IMR-90 (cell line): ENCODE measurements around the gene ATP2A3. TPM values are rescaled to one million over a fixed set of nuclear protein-coding genes. Genes with fewer than 3 reads are reported as not detected.

Source experiments
- ATAC-seq: fragments of 200-7000 bp; cut with Tn5 transposase; 2 replicates; pipeline ENCODE4 v1.9.1; 2020; ENCODE audit warnings: low read depth, mild to moderate bottlenecking, moderate library complexity
- BruUV-seq: library from RNA; stranded (reverse); fragments of 400-500 nt; replicated peaks from 2 replicates; lab custom pipeline; 2021; lab: Mats Ljungman, UMichigan
- CTCF ChIA-PET: fragments of 300-600 bp; formaldehyde crosslinking; extraction: SDS; loops from one replicate; lab custom pipeline; 2021; ENCODE audit warnings: antibody characterized with exemption; lab: Yijun Ruan, JAX
- POLR2A ChIA-PET: fragments of 300-600 bp; sonication (Branson Sonifier 250); formaldehyde crosslinking; loops from one replicate; lab custom pipeline; 2022; ENCODE audit warnings: antibody characterized with exemption; ENCODE audit not compliant: unreplicated experiment; lab: Charles Lee
- DNase-seq: peaks from one replicate; pipeline ENCODE4 v3.0.0; 2013
- H2AFZ ChIP-seq: replicated peaks from 2 replicates; pipeline ENCODE3; 2013; ENCODE audit warnings: low read length, mild to moderate bottlenecking; ENCODE audit not compliant: poor library complexity
- H2AK5ac ChIP-seq: 2 replicates; pipeline ENCODE4 v1.6.1; 2013; ENCODE audit warnings: low read depth, low read length, inconsistent platforms
- H2AK9ac ChIP-seq: replicated peaks from 2 replicates; pipeline ENCODE3; 2013; ENCODE audit warnings: mild to moderate bottlenecking, low read depth, low read length, moderate library complexity; ENCODE audit not compliant: poor library complexity
- H2BK120ac ChIP-seq: 2 replicates; pipeline ENCODE4 v1.6.1; 2013; ENCODE audit warnings: low read depth, low read length, inconsistent platforms
- H2BK15ac ChIP-seq: 3 replicates; pipeline ENCODE4 v1.6.1; 2013; ENCODE audit warnings: low read depth, low read length, inconsistent platforms
- H2BK20ac ChIP-seq: 2 replicates; pipeline ENCODE4 v1.6.1; 2013; ENCODE audit warnings: low read depth, mild to moderate bottlenecking, inconsistent platforms, low read length, moderate library complexity
- H2BK5ac ChIP-seq: 2 replicates; pipeline ENCODE4 v1.6.1; 2013; ENCODE audit warnings: mild to moderate bottlenecking, low read depth, low read length, inconsistent platforms; ENCODE audit not compliant: poor library complexity, severe bottlenecking
- H3K14ac ChIP-seq: replicated peaks from 2 replicates; pipeline ENCODE4 v1.6.1; 2013; ENCODE audit warnings: low read depth, low read length, inconsistent platforms
- H3K18ac ChIP-seq: 2 replicates; pipeline ENCODE4 v1.6.1; 2013; ENCODE audit warnings: low read depth, low read length, control low read depth
- H3K23ac ChIP-seq: 2 replicates; pipeline ENCODE4 v1.6.1; 2013; ENCODE audit warnings: low read depth, low read length, inconsistent platforms
- H3K27ac ChIP-seq: 2 replicates; pipeline ENCODE4 v1.5.1; 2013; ENCODE audit warnings: mild to moderate bottlenecking, control low read depth, low read length; ENCODE audit not compliant: insufficient read depth
- H3K27me3 ChIP-seq: 2 replicates; pipeline ENCODE4 v1.6.1; 2013; ENCODE audit warnings: low read length; ENCODE audit not compliant: control insufficient read depth, insufficient read depth
- H3K36me3 ChIP-seq: 2 replicates; pipeline ENCODE4 v1.6.1; 2013; ENCODE audit warnings: low read length, mixed read lengths; ENCODE audit not compliant: control insufficient read depth, insufficient read depth
- H3K4ac ChIP-seq: 2 replicates; pipeline ENCODE4 v1.6.1; 2013; ENCODE audit warnings: low read depth, low read length, inconsistent platforms
- H3K4me1 ChIP-seq: 2 replicates; pipeline ENCODE4 v1.6.1; 2013; ENCODE audit warnings: low read length, mixed read lengths; ENCODE audit not compliant: control insufficient read depth, insufficient read depth
- H3K4me2 ChIP-seq: 2 replicates; pipeline ENCODE4 v1.6.1; 2013; ENCODE audit warnings: low read depth, mild to moderate bottlenecking, control low read depth, low read length, moderate library complexity
- H3K4me3 ChIP-seq: 2 replicates; pipeline ENCODE4 v1.5.1; 2013; ENCODE audit warnings: low read depth, mild to moderate bottlenecking, control low read depth, low read length, moderate library complexity; ENCODE audit not compliant: insufficient read depth
- H3K56ac ChIP-seq: 2 replicates; pipeline ENCODE4 v1.6.1; 2013; ENCODE audit warnings: low read length, inconsistent platforms; ENCODE audit not compliant: insufficient read depth; ENCODE audit errors: extremely low read depth
- H3K79me1 ChIP-seq, 2 experiments: 2 replicates each; pipeline ENCODE4 v1.6.1; 2013; ENCODE audit warnings: low read length in 2 of 2, inconsistent platforms in 1 of 2, low read depth in 1 of 2
- H3K9ac ChIP-seq: 2 replicates; pipeline ENCODE4 v1.6.1; 2013; ENCODE audit warnings: low read depth, low read length, control low read depth
- H3K9me1 ChIP-seq: 2 replicates; pipeline ENCODE4 v1.6.1; 2013; ENCODE audit warnings: low read length, inconsistent platforms; ENCODE audit not compliant: insufficient read depth
- H3K9me3 ChIP-seq: 2 replicates; pipeline ENCODE4 v1.6.1; 2013; ENCODE audit warnings: low read length; ENCODE audit not compliant: control insufficient read depth, insufficient read depth
- H4K20me1 ChIP-seq: 2 replicates; pipeline ENCODE4 v1.6.1; 2013; ENCODE audit warnings: low read length, inconsistent platforms; ENCODE audit not compliant: insufficient read depth
- H4K5ac ChIP-seq: 2 replicates; pipeline ENCODE4 v1.6.1; 2013; ENCODE audit warnings: mild to moderate bottlenecking, low read depth, low read length, control low read depth
- H4K8ac ChIP-seq, 2 experiments: 2 replicates each; pipeline ENCODE4 v1.6.1; 2013; ENCODE audit warnings: low read depth in 2 of 2, low read length in 2 of 2, control low read depth in 1 of 2, inconsistent platforms in 1 of 2
- H4K91ac ChIP-seq: 2 replicates; pipeline ENCODE4 v1.6.1; 2013; ENCODE audit warnings: low read depth, low read length, inconsistent platforms; ENCODE audit not compliant: insufficient read depth
- BHLHE40 ChIP-seq: fragments of 150-350 bp; IDR thresholded peaks from 2 replicates; pipeline ENCODE4 v1.6.1; 2016; ENCODE audit warnings: mild to moderate bottlenecking, low read depth, low read length
- CEBPB ChIP-seq: IDR thresholded peaks from 2 replicates; pipeline ENCODE4 v1.6.1; 2012; ENCODE audit warnings: low read depth, low read length, improper control_type of control experiment
- CHD1 ChIP-seq: IDR thresholded peaks from 2 replicates; pipeline ENCODE4 v1.6.1; 2012; ENCODE audit warnings: low read depth, low read length, improper control_type of control experiment
- FOS ChIP-seq: fragments of 150-350 bp; IDR thresholded peaks from 2 replicates; pipeline ENCODE4 v1.6.1; 2016; ENCODE audit warnings: low read depth, low read length
- MAFK ChIP-seq: IDR thresholded peaks from 2 replicates; pipeline ENCODE4 v1.6.1; 2012; ENCODE audit warnings: low read depth, low read length, improper control_type of control experiment
- MAZ ChIP-seq: IDR thresholded peaks from 2 replicates; pipeline ENCODE4 v1.6.1; 2012; ENCODE audit warnings: low read depth, mild to moderate bottlenecking, low read length, improper control_type of control experiment, moderate library complexity, borderline replicate concordance
- MXI1 ChIP-seq: IDR thresholded peaks from 2 replicates; pipeline ENCODE4 v1.6.1; 2012; ENCODE audit warnings: low read depth, mild to moderate bottlenecking, low read length, moderate library complexity, borderline replicate concordance
- NFE2L2 ChIP-seq: fragments of 150-350 bp; IDR thresholded peaks from 2 replicates; pipeline ENCODE4 v1.6.1; 2016; ENCODE audit warnings: low read depth, mild to moderate bottlenecking, low read length
- POLR2A ChIP-seq: IDR thresholded peaks from 2 replicates; pipeline ENCODE4 v1.6.1; 2012; ENCODE audit warnings: mild to moderate bottlenecking, low read depth, low read length
- RAD21 ChIP-seq: IDR thresholded peaks from 2 replicates; pipeline ENCODE4 v1.6.1; 2012; ENCODE audit warnings: low read length, improper control_type of control experiment
- RCOR1 ChIP-seq: IDR thresholded peaks from 2 replicates; pipeline ENCODE4 v1.6.1; 2012; ENCODE audit warnings: mild to moderate bottlenecking, low read length, improper control_type of control experiment; ENCODE audit not compliant: insufficient replicate concordance
- RFX5 ChIP-seq: IDR thresholded peaks from 2 replicates; pipeline ENCODE4 v1.8.0; 2012; ENCODE audit warnings: low read depth, mild to moderate bottlenecking, low read length, moderate library complexity
- WGBS, 2 experiments: methylation state at CpG; one replicate each; pipeline versions ENCODE4 v1.1.5 to v1.1.7; 2013; ENCODE audit warnings: missing lambda C conversion rate in 2 of 2; ENCODE audit not compliant: insufficient read length in 1 of 2; ENCODE audit errors: extremely low coverage in 2 of 2; 5-methylcytosine and 5-hydroxymethylcytosine counted together
- dilution Hi-C: fragments of 300-500 bp; cut with HindIII; formaldehyde crosslinking; loops from one replicate; pipeline ENCODE4 v1.14.3; 2018; ENCODE audit warnings: low sequenced_read_pairs; ENCODE audit not compliant: unreplicated experiment
- in situ Hi-C: fragments of 300-500 bp; cut with MboI; formaldehyde crosslinking; loops from 3 replicates; pipeline ENCODE4 v1.14.3; 2019; ENCODE audit warnings: low sequenced_read_pairs, inconsistent platforms, mixed read lengths
- intact Hi-C: fragments of 100-400 bp; cut with micrococcal nuclease; formaldehyde crosslinking; loops from 2 replicates; pipeline ENCODE4 v1.10.0; 2022
- polyA plus RNA-seq, 3 experiments: library from polyadenylated mRNA; depleted of rRNA; stranded (reverse); fragments of >200 nt; gene quantifications; 2 replicates each; pipeline ENCODE4 v1.2.3, GENCODE V29; 2012; ENCODE audit warnings: low replicate concordance in 1 of 3
- total RNA-seq: library from RNA; depleted of rRNA; stranded (reverse); fragments of >200 nt; gene quantifications from 2 replicates; pipeline ENCODE4 v1.2.3, GENCODE V29; 2012
- TF ChIP-seq, protein P1 (sequence below): fragments of 150-350 bp; IDR thresholded peaks from 2 replicates; pipeline ENCODE4 v1.6.1; 2016; ENCODE audit warnings: low read depth, mild to moderate bottlenecking, low read length, moderate library complexity, borderline replicate concordance
- TF ChIP-seq, protein P2 (sequence below): fragments of 150-350 bp; IDR thresholded peaks from 2 replicates; pipeline ENCODE4 v1.6.1; 2017; ENCODE audit warnings: mild to moderate bottlenecking, antibody characterized with exemption, low read length, low read depth
- TF ChIP-seq, protein P3 (sequence below): conservative IDR thresholded peaks from 2 replicates; pipeline ENCODE4 v1.5.1; 2012; ENCODE audit warnings: mild to moderate bottlenecking, low read depth, low read length, improper control_type of control experiment

The ATP2A3 gene
- total and polyA plus RNA-seq, 2 of the 4 experiments (the other 2 are of a cell fraction): 0.18 to 0.63 TPM

DNA sequence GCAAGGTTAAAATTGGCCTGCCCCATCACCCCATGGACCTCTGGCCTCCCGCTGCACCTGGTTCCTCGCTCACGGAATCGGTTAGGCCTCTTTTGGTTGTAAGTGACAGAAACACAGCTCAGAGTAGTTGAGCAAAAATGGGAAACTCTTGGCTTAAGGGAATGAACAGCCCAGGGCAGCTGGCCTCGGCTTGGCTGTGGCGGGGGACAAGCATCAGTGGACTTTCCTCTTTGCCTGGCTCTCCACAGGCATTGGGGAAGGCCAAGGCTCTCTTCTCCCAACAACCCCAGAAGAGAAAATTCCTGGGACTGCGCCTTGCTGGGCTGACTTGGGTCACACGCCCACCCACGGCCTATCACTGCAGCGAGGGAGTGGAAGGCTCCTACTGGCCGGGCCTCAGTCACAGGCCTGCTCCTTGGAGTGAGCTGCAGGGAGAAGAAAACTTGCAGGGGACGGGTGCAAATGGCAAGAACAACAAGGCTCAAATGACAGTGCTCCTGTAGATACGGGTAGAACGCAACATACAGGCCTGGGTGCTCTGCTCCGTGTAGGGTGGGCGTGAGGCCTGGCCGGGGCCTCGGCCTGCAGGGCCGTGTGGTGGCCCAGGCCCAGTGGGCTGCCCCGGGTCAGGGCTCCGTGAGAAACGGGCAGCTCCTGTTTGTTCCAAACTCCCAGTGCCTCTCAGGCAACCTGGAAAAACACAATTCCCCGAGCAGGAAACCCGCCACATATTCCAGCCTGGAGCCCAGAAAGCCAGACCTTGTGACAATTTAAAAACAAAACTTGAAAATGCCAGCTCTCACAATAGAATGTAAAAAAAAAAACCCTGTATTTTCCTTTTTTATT, 25.0 kb upstream of the ATP2A3 start:
- ChIA-PET POLR2A (no interaction called here), CTCF (no interaction called here)
- Histone ChIP-seq H2AK9ac (no peak overlapping the region), H3K23ac (no peak overlapping the region), H4K5ac (no peak overlapping the region), H4K8ac (no peak overlapping the region), H2BK120ac (no peak overlapping the region), H3K27ac (no peak overlapping the region), H3K18ac (no peak overlapping the region), H2AFZ (no peak overlapping the region), H3K56ac (no peak overlapping the region), H4K91ac (no peak overlapping the region), H3K4me2 (no peak overlapping the region), H3K4me3 (no peak overlapping the region), H3K4ac (peak overlapping the region; percentile 3; the same call in 1 of the 2 replicates), H2BK15ac (no peak overlapping the region), H3K9ac (no peak overlapping the region), H3K14ac (no peak overlapping the region), H3K9me3 (no peaks in the 10 kb centered on the region), H3K4me1 (peaks cover 3% of the 10 kb centered on the region; the same call in 1 of the 2 replicates), H3K36me3 (no peaks in the 10 kb centered on the region), H2AK5ac (peak overlapping the region; percentile 3; the same call in 1 of the 2 replicates), H2BK20ac (no peak overlapping the region), H3K27me3 (peaks cover 5% of the 10 kb centered on the region; the same call in 1 of the 2 replicates), H2BK5ac (no peak overlapping the region), H3K79me1 (no peaks in the 10 kb centered on the region), H4K20me1 (no peaks in the 10 kb centered on the region), H3K9me1 (no peaks in the 10 kb centered on the region)
- intact Hi-C loops: no loop called here
- in situ Hi-C loops: no loop called here
- no peak for DNase-seq
- 95% methylated on average over 4 of the region's 24 CpGs; no CpG with 5 or more reads in 1 of the 2 experiments for WGBS, 2 experiments
- BruUV-seq: no TSS peak
- ATAC-seq: no peak
- dilution Hi-C loops: no loop called here
- TF ChIP-seq, protein P1, sequence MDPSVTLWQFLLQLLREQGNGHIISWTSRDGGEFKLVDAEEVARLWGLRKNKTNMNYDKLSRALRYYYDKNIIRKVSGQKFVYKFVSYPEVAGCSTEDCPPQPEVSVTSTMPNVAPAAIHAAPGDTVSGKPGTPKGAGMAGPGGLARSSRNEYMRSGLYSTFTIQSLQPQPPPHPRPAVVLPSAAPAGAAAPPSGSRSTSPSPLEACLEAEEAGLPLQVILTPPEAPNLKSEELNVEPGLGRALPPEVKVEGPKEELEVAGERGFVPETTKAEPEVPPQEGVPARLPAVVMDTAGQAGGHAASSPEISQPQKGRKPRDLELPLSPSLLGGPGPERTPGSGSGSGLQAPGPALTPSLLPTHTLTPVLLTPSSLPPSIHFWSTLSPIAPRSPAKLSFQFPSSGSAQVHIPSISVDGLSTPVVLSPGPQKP: no peak
- no peak for TF ChIP-seq NFE2L2
- no peak for TF ChIP-seq RFX5
- TF ChIP-seq BHLHE40: no peak
- TF ChIP-seq FOS: no peak
- TF ChIP-seq CHD1: no peak
- no peak for TF ChIP-seq MXI1
- no peak for TF ChIP-seq POLR2A
- no peak for TF ChIP-seq MAFK
- TF ChIP-seq, protein P2, sequence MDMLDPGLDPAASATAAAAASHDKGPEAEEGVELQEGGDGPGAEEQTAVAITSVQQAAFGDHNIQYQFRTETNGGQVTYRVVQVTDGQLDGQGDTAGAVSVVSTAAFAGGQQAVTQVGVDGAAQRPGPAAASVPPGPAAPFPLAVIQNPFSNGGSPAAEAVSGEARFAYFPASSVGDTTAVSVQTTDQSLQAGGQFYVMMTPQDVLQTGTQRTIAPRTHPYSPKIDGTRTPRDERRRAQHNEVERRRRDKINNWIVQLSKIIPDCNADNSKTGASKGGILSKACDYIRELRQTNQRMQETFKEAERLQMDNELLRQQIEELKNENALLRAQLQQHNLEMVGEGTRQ: no peak
- TF ChIP-seq RCOR1: no peak
- TF ChIP-seq MAZ: no peak
- TF ChIP-seq RAD21: no peak
- no peak for TF ChIP-seq CEBPB
- TF ChIP-seq, protein P3, sequence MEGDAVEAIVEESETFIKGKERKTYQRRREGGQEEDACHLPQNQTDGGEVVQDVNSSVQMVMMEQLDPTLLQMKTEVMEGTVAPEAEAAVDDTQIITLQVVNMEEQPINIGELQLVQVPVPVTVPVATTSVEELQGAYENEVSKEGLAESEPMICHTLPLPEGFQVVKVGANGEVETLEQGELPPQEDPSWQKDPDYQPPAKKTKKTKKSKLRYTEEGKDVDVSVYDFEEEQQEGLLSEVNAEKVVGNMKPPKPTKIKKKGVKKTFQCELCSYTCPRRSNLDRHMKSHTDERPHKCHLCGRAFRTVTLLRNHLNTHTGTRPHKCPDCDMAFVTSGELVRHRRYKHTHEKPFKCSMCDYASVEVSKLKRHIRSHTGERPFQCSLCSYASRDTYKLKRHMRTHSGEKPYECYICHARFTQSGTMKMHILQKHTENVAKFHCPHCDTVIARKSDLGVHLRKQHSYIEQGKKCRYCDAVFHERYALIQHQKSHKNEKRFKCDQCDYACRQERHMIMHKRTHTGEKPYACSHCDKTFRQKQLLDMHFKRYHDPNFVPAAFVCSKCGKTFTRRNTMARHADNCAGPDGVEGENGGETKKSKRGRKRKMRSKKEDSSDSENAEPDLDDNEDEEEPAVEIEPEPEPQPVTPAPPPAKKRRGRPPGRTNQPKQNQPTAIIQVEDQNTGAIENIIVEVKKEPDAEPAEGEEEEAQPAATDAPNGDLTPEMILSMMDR: no peak
